Esophagus (tissue), 2 donors: ENCODE data around the gene SDCCAG8. TPM values are rescaled to one million over a fixed set of nuclear protein-coding genes. Genes with fewer than 3 reads are reported as not detected.

Experiments used
- H3K27ac ChIP-seq, 2 donors: one replicate each; pipeline ENCODE4 v1.5.1; 2013; ENCODE audit warnings: low read depth in 2 of 2, mild to moderate bottlenecking in 2 of 2, inconsistent platforms in 1 of 2, low read length in 1 of 2, moderate library complexity in 1 of 2
- H3K27me3 ChIP-seq, 2 donors: one replicate each; pipeline ENCODE4 v1.6.1; 2013; ENCODE audit warnings: low read length in 2 of 2, control low read depth in 1 of 2, mild to moderate bottlenecking in 1 of 2; ENCODE audit not compliant: insufficient read depth in 2 of 2, control insufficient read depth in 1 of 2
- H3K36me3 ChIP-seq, 2 donors: one replicate each; pipeline ENCODE4 v1.6.1; 2013; ENCODE audit warnings: low read length in 1 of 2; ENCODE audit not compliant: control insufficient read depth in 2 of 2, insufficient read depth in 2 of 2
- H3K4me1 ChIP-seq, 2 donors: one replicate each; pipeline ENCODE4 v1.6.1; 2013; ENCODE audit warnings: low read length in 1 of 2; ENCODE audit not compliant: control insufficient read depth in 2 of 2, insufficient read depth in 2 of 2
- H3K4me3 ChIP-seq, 2 donors: one replicate each; pipeline ENCODE4 v1.5.1; 2013; ENCODE audit warnings: low read length in 2 of 2, mild to moderate bottlenecking in 2 of 2, low read depth in 1 of 2, moderate library complexity in 1 of 2
- H3K9me3 ChIP-seq, 2 donors: one replicate each; pipeline ENCODE4 v1.6.1; 2013; ENCODE audit warnings: mild to moderate bottlenecking in 2 of 2, low read depth in 1 of 2, low read length in 1 of 2, moderate library complexity in 1 of 2; ENCODE audit not compliant: control insufficient read depth in 2 of 2, insufficient read depth in 1 of 2
- WGBS, 2 donors: extraction: QIAGEN DNeasy Blood & Tissue Kit; methylation state at CpG; one replicate each; pipeline ENCODE4 v1.1.7; 2013; 5-methylcytosine and 5-hydroxymethylcytosine counted together
- polyA plus RNA-seq, 2 donors: library from polyadenylated mRNA; stranded (reverse); fragments of 200-250 nt; gene quantifications; one replicate each; pipeline ENCODE4 v1.2.3, GENCODE V29; 2013
- donor health status: healthy with polysubstance abuse.
- donor health status: Bipolar disorder and iron deficiency.

Gene SDCCAG8
- polyA plus RNA-seq, 2 donors: 11.2 to 12.2 TPM

GRCh38 chr1:243230914-243231313, 24.9 kb upstream of the SDCCAG8 start:
- Histone ChIP-seq H3K36me3 (no peaks in the 10 kb centered on the region), H3K4me3 (no peak overlapping the region), H3K27ac (no peak overlapping the region), H3K27me3 (no peaks in the 10 kb centered on the region), H3K4me1 (no peaks in the 10 kb centered on the region), H3K9me3 (no peaks in the 10 kb centered on the region)

GRCh38 chr1:243233908-243234307, 21.9 kb upstream of the SDCCAG8 start:
- H3K36me3 ChIP-seq: no peaks in the 10 kb centered on the region
- no peak overlapping the region for H3K27ac ChIP-seq
- 81 to 85% methylated on average over 2 of the region's 2 CpGs for WGBS, 2 donors
- no peak overlapping the region for H3K4me3 ChIP-seq
- no peaks in the 10 kb centered on the region for H3K4me1 ChIP-seq
- H3K27me3 ChIP-seq: no peaks in the 10 kb centered on the region
- no peaks in the 10 kb centered on the region for H3K9me3 ChIP-seq

GRCh38 chr1:243234978-243235647, 20.7 kb upstream of the SDCCAG8 start:
- Histone ChIP-seq H3K36me3 (no peaks in the 10 kb centered on the region), H3K9me3 (no peaks in the 10 kb centered on the region), H3K4me1 (no peaks in the 10 kb centered on the region), H3K27me3 (no peaks in the 10 kb centered on the region), H3K27ac (no peak overlapping the region), H3K4me3 (no peak overlapping the region)
- 47 to 60% methylated on average over 4 of the region's 4 CpGs for WGBS, 2 donors

- Histone ChIP-seq H3K9me3 (no peaks in the 10 kb centered on the region), H3K4me3 (no peak overlapping the region), H3K27ac (no peak overlapping the region), H3K4me1 (no peaks in the 10 kb centered on the region), H3K36me3 (no peaks in the 10 kb centered on the region), H3K27me3 (no peaks in the 10 kb centered on the region)
- 63 to 73% methylated on average over 4 of the region's 4 CpGs for WGBS, 2 donors
These were observed 19.1 kb upstream of the SDCCAG8 start for GRCh38 chr1:243236604-243237252.

- Histone ChIP-seq H3K4me1 (peaks cover 0 to 2% of the 10 kb centered on the region in 2 donors), H3K27ac (no peak overlapping the region), H3K4me3 (no peak overlapping the region), H3K9me3 (no peaks in the 10 kb centered on the region), H3K27me3 (no peaks in the 10 kb centered on the region), H3K36me3 (no peaks in the 10 kb centered on the region)
- WGBS, 2 donors: 78 to 90% methylated on average over 9 of the region's 9 CpGs
These were observed 11.4 kb upstream of the SDCCAG8 start for GRCh38 chr1:243244432-243244841.

- Histone ChIP-seq H3K4me3 (no peak overlapping the region), H3K27ac (no peak overlapping the region), H3K27me3 (no peaks in the 10 kb centered on the region), H3K4me1 (peaks cover 0 to 2% of the 10 kb centered on the region in 2 donors), H3K9me3 (no peaks in the 10 kb centered on the region), H3K36me3 (no peaks in the 10 kb centered on the region)
- WGBS, 2 donors: 79 to 84% methylated on average over 1 of the region's 1 CpG
These were observed 8.9 kb upstream of the SDCCAG8 start for GRCh38 chr1:243246916-243247315.

GRCh38 chr1:243247901-243248300, 7.9 kb upstream of the SDCCAG8 start:
- peaks cover 0 to 2% of the 10 kb centered on the region in 2 donors for H3K4me1 ChIP-seq
- H3K36me3 ChIP-seq: no peaks in the 10 kb centered on the region
- H3K27ac ChIP-seq: no peak overlapping the region
- H3K4me3 ChIP-seq: no peak overlapping the region
- WGBS, 2 donors: 78 to 90% methylated on average over 3 of the region's 3 CpGs
- no peaks in the 10 kb centered on the region for H3K9me3 ChIP-seq
- H3K27me3 ChIP-seq: no peaks in the 10 kb centered on the region

- Histone ChIP-seq H3K36me3 (no peaks in the 10 kb centered on the region), H3K27ac (no peak overlapping the region), H3K9me3 (no peaks in the 10 kb centered on the region), H3K4me1 (peaks cover 0 to 2% of the 10 kb centered on the region in 2 donors), H3K4me3 (no peak overlapping the region), H3K27me3 (no peaks in the 10 kb centered on the region)
- 98 to 99% methylated on average over 3 of the region's 3 CpGs for WGBS, 2 donors
These were observed 6.6 kb upstream of the SDCCAG8 start for GRCh38 chr1:243249214-243249613.

GRCh38 chr1:243250102-243250501, 5.7 kb upstream of the SDCCAG8 start:
- Histone ChIP-seq H3K4me3 (no peak overlapping the region), H3K27me3 (no peaks in the 10 kb centered on the region), H3K9me3 (no peaks in the 10 kb centered on the region), H3K4me1 (peaks cover 0 to 2% of the 10 kb centered on the region in 2 donors), H3K27ac (no peak overlapping the region), H3K36me3 (no peaks in the 10 kb centered on the region)
- WGBS, 2 donors: 66 to 81% methylated on average over 3 of the region's 3 CpGs

GRCh38 chr1:243251539-243251938, 4.3 kb upstream of the SDCCAG8 start:
- Histone ChIP-seq H3K4me3 (no peak overlapping the region), H3K36me3 (no peaks in the 10 kb centered on the region), H3K4me1 (peaks cover 0 to 2% of the 10 kb centered on the region in 2 donors), H3K27ac (no peak overlapping the region), H3K27me3 (no peaks in the 10 kb centered on the region), H3K9me3 (no peaks in the 10 kb centered on the region)
- 84 to 91% methylated on average over 1 of the region's 1 CpG for whole genome bisulfite sequencing, 2 donors
